GM21717 (cell line): ENCODE results near the gene CFC1B.
"Not testable (repeated sequence)": the region's sequence is repeated elsewhere in the genome, so short reads cannot be mapped to it uniquely, and the experiment has no call there.

Source experiments
- ATAC-seq: cut with Tn5 transposase; IDR thresholded peaks from one replicate; pipeline ENCODE4 v1.9.1; 2021; ENCODE audit warnings: mild to moderate bottlenecking, moderate library complexity; ENCODE audit not compliant: unreplicated experiment

The CFC1B gene

DNA sequence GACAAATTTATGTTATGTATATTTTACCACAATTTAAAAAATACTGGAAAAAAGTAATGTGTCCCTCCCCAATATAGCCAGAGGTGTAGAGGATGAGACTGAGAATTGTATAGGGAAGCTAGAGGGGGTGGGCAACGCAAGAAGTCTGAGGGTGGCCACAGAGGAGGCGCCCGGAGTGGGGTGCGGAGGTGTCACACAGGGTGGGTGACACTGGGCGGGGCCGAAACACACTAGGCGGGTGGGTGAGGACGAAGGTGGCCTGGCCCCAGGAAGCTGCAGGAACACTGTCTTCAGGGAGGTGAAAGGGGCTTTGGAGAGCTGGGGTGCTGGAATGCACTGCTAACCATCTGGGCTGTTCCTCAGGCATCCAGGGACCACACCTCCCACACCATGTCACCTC, 35.4 kb downstream of the CFC1B start:
- ATAC-seq = not testable (repeated sequence)

DNA sequence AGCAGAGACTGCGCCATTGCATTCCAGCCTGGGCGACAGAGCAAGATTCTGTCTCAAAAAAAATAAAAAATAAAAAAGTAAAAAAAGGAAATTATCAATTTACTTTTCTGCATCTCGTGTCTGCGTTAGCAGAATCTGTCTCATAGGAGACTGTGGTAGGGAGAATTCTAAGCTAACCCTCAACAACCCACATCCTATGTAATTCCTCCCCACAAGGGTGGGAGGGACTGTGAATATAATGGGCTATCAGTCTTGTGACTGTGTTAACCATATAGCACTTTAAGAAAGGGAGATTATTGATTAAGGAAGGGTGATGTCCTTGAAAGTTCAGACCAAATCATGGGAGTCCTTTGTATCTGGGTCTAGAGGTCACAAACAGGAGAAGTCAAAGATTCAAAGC, 45.1 kb downstream of the CFC1B start:
- ATAC-seq = not testable (repeated sequence)

DNA sequence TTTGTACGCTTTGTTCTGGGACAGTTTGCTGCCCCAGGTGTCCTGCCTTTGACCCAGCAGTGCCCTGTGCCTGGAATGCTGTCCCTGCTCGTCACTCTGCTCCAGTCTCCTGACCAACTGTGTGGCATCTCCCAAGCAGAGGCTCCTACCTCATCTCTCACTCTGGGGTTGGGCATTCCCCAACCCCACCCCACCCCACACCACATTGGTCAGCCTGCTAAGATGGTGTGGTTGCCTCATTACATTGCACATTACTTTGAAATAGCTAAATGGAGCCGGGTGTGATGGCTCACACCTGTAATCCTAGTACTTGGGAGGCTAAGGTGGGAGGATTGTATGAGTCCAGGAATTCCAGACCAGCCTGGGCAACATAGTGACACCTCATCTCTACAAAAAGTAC, 50.9 kb downstream of the CFC1B start:
- not testable (repeated sequence) for ATAC-seq

DNA sequence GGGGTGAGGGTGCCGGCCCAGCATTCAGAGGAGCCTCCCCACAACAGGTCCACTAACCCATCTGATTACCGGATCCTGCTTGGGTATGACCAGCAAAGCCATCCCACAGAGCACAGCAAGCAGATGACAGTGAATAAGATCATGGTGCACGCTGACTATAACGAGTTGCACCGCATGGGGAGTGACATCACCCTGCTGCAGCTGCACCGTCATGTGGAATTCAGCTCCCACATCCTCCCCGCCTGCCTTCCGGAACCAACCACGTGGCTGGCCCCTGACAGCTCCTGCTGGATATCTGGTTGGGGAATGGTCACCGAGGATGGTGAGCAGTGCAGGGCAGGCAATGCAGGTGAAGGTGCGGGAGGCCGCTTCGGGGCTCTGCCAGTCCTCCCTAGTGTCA, 53.2 kb downstream of the CFC1B start:
- not testable (repeated sequence) for ATAC-seq

DNA sequence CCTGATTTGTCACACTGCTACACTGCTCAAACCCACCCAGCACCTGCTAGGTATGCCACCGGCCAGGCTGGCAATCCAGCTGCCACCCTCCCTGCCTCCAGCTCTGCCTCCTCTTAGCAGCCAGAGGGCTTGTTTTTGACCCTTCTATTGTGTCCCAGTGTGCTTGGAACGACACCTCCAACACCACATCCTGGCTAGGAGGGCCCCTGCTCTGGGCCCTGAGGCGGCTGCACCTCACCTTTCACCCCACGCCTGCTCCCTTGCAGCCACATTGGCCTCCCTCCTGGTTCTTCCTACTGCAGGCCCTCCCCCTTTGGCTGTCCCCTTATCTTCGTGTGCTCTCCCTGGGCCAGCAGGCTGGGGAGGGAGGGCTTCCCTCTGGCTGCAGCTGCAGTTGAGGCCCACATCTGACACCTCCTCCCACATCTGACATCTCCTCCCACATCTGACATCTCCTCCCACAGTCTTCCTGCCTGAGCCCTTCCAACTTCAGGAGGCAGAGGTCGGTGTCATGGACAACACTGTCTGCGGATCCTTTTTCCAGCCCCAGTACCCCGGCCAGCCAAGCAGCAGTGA, 55.3 kb downstream of the CFC1B start:
- ATAC-seq = not testable (repeated sequence)

DNA sequence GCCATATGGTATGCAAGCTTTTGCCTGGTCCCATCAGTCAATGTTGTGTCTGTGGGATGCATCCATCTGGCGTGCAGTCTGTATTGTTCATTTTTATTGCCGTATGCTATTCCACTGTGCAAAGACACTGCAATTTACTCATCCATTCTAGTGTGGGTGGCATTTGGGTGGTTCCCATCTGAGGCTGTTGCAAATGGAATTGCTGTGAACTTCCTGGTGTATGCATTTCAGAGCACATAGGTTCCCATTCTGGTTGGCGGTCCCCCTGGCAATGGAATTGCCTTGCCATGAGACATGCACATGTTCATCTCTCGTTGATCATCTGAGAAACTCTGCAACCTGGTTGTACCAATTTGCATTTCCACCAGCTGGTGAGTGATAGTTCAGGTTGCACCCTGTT, 56.5 kb downstream of the CFC1B start:
- not testable (repeated sequence) for ATAC-seq
